Measurements from ENCODE around the gene ATP1A2. TPM values are rescaled to one million over a fixed set of nuclear protein-coding genes. Genes with fewer than 3 reads are reported as not detected.

The ATP1A2 gene
- total RNA-seq (2014; rRNA removed; shearing (Covaris generic)), result not detected in 2 replicates

DNA sequence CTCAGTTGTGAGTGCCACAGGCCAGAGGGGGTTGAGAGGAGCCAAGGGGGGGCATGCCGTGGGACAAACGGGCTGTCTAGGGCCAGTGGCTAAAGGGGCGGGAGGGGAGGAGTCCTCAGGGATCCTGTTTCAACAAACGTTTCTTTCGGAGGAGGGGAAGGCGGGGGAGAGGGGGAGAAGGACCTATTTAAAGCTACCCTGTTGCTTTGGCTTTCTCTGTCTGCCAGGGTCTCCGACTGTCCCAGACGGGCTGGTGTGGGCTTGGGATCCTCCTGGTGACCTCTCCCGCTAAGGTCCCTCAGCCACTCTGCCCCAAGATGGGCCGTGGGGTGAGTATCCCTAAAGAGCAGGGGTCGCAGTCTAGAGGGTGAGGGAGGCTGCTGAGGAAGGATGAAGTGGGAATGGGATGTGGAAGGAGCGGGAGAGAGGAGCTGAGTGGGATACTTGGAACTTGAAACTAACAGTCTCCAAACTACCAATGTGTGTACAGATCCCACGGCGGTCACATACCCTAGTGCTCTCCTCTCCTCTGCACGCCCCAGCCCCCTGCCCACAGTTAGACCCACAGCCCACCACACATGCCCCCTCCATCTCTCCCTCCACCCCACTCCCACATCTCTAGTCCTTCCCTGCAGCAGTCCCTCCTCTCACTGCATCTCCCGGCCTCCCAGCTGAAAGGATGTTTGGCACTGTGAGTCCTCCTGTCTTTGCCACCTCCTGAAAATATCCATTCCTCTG lies at the start of gene ATP1A2:
TSS of gene ATP1A2 (plus strand) at position 215 of the 738 bp plus-strand sequence. CDS start at position 318, 103 bp downstream.
- no peak for DNase-seq (ENCODE audit: low read depth)

DNA sequence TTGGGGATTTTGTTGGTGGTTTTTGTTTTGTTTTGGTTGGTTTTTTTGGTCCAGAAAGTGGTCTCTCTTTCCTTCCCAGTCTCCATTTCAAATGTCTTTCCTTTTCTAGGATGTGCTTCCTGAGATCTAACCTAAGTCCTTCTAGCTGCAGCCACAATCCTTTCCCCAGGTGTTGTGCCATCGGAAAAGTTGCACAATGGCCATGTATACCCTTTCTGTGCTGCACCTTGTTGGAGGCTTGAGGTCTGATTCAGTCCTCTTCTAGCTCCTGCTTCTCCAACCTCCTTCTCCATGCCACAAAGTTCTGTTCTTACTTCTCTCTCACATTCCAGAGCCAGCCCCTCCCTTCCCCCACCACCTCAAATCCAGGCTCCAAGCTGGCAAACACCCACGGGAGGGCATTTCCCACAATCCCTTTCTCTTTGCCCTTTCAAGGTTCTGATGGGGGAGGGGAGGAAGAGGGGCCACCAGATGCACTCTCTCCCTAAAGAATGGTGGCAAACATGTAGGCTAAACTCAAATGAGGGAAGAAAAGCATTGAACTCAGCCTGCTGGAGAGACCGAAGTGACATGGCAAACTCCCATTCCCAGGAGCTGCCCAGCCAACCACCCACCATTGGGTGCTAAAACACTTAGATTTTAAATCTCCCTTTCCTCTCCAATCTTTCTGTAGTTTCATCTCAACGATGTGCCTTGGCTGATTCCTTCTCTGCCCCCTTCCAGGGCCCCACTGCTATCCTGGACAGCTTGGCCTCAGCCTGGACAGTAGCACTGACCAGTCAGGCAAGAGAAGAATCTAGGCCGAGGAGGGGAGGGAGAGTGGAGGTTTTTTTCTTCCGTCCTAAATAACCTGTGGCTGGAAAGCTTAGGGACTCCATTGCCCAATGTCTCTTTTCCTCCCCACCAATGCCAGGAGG lies 48.5 kb upstream of the ATP1A2 start:
- no peak for DNase-seq (ENCODE audit: low read depth)

DNA sequence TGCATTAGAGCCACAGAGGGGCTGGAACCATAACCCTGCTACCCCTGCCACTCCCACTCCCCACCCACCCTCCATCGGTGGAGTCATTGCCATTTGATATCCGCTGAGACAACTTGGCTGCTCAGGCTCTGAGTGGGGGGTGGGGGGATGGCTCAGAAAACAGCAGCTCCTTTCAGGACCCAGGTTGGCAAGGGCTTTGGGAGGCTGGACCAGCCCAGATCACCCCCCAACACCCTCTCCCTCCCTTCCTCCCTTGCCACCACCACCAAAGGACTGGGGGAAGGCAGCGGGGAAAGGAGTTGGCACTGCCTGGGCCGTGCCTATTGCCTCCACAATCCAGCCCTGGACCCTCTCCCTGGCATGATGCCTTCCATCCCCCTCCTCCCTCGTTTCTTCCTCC lies 47.3 kb upstream of the ATP1A2 start:
- no peak for DNase-seq (ENCODE audit: low read depth)

DNA sequence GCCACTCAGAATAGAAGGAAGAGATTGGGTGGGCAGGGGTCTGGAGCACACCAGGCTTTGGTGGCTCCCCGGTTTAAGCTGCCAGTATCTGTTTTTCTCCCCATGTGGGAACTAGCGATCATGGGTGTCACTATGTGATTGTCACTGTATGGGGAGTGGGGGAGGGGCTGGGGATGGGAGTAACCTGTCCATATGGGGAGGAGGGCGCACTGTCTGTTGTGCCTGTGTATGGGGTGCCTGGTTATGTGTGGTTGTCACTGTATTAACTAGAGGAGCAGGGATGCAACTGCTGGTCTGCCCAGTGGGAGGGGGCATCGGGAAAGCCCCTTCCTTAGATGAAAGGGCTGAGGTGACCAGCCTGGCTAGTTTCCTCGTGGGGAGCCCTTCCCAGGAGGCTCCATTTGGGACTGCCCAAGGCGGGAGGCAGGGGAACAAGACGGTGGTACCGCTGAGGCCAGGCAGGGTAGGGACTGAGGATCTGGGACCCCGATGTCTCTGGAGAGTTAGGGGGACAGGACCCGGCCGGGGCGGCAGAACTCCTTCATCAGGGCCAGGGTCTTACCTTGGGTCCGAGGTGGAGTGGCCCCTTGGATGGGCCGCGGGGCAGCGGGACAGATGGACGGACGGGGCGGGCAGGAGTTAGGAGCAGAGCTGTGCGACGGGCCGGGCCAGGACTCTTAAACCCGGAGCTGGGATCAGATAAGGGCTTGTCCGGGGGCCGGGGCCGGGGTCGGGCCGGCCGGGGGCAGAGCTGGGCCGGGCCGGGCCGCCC lies 45.9 kb upstream of the ATP1A2 start, which contains the start of gene KCNJ10:
TSS of gene KCNJ10 (minus strand) at position 701 of the 772 bp plus-strand sequence. CDS start 27,628 bp downstream, outside the sequence.
- no peak for DNase-seq (ENCODE audit: low read depth)

DNA sequence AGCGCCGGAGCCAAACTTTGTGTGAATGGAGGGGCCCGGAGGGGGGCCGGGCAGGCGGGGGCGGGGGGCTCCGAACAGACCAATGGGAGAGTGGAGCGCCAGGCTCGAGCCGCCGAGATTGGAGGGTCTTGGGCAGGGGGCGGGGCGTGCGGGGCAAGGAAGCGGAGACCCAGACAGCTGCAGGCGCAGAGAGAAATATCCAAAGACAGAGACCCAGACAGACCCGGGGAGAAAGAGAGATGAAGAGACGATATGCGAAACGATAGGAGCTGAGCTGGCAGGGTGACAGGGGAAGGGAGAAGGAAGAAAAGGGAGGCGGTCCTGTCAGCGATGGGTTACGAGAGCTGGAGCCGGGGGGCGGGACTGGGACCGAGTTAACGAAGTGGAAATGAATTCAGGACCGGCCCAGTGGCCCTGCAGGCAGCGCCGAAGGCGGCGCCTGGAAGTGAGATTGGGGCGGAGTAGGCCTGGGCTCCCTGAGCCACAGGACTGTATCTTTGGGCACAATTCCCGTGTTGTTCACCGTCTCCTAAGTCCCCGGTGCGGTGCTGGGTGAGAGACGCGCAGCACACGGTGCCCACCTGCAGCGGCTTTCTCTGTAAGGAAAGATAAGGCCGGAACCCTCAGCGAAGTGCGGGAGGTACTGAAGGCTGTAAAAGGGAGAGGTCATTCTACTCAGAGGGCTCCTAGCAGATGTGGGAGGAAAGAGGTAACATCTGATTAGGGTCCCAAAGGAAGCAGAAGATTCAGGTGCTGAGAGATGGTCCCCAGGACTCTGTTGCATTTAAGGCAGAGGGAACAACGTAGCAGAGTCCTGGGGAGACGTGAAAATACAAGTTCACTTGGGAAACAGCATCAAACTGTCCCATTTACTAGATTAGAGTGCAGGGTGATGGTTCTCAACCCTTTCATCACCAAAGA lies 45.1 kb upstream of the ATP1A2 start:
- peak; percentile 90 for DNase-seq (ENCODE audit: low read depth)

DNA sequence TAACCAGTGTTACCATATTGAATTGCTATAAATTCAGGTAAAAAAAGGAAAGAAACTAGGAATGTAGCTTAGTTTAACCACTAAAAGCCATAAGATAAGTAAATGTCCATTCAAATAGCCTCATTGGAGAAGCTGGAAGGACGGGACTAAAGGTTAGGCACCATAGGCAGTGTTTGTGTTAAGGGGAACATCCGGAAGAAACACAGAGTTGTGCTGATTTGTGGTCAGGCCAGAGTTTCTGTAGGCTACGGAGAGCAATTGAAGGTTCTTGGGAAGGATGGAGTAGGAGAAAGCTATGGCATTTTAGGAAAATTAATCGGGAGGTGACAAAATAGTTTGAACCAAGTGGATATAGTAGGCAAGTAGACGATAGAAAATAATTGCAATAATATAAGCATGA lies 44.3 kb upstream of the ATP1A2 start:
- no peak for DNase-seq (ENCODE audit: low read depth)

DNA sequence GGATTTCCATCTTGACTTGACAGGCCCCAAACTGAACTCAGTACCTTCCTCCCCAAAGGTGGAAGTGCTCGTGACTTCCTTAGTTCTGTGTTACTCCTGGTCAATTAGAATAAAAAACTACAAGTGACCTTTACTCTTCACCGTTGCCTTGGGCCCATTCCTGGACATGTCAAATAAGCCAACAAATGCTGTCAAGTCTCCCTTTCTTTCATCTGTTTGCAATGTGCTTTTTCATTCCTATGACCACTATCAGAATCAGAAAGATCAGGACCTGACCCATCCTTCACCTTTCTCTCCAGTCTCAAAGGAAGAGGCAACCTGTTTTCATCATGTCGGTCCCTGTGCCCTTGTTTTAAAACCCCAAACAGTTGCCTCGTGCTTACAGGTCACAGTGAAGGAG lies 40.7 kb upstream of the ATP1A2 start:
- DNase-seq (ENCODE audit: low read depth), result no peak

DNA sequence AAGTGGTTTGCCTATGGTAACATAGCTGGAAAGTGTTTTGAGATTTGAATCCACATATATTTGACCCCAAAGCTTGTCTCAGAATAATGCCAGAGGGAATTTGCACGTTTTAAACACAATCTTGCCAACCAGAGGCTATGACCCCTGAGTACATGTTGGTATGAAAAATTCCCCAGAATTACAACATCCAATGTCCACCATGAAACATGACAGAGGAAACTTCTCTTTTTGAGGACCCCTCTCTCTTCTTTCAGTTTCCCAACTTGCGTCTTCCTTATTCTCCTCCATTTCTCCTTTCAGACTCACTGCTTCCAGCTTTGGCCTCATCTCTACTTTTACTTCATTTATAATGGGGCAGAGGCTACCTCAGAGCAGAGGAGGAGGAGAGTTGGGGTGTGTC lies 39.7 kb upstream of the ATP1A2 start:
- no peak for DNase-seq (ENCODE audit: low read depth)

DNA sequence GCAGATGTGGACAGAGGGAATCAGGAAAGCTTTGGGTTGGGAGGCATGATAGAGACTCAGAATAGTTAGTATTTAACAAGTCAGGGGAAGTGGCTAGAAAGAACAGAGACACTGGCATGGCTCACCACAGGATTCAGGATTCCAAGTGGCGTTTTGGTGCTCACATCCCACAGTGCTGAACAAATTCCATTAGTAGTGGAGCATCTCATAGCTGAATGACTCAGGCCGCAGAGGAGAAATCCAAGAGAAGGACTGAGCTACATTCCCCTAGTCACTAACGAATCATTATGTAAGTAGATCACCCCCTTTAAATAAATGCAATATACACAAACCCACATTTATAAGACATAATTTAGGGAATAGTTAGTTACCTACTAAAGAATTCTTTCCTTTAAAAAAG lies 39.3 kb upstream of the ATP1A2 start:
- DNase-seq (ENCODE audit: low read depth), result no peak

DNA sequence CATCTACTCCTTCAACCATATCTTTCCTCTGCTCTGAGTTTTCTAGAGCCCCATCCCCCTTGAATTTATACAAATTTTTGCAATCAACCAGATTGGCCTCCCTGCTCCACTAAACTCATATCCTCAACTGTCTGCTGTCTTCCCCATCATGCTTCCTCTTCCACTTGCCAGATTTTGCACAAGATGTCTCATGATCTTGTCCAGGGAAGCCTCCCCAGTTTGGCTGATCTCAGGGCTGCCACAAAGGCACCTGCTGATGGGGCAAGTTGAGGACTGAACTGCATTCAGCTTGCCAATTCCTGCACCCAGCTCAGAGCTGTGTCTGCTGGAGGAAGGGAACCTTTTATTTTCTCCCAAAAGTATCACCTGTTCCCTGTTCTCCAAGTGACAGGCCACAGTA lies 38.1 kb upstream of the ATP1A2 start:
- no peak for DNase-seq (ENCODE audit: low read depth)

DNA sequence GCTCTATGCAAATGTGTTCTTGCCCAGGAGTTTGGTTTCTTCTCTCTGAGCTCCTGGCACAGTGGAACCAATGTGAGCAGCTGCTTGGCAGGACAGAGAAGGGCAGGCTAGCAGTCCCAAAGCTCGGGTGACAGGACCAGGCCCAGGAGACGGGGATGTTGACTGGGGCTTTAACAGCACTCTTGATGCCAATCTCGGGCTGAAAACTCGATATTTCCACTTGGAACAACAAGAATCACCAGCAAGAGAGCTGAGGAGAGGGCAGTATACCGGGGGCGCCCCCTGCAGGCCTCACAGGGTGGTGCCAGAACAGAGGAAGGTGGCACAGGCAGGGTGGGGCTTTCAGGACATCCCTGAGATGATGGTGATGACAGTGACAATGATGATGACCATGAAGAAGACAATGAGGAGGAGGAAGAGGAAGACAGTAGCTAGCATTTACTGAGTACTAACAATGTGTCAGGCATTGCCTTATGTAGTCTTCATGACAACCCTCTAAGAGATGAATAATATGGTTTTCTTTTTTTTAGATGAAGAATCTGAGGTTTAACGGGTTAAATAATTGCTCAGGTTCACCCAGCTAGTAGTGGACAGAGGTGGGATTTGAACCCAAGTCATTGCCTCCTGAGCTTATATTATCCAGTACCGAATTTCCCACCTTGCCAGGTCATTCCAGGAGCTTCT lies 36.9 kb upstream of the ATP1A2 start:
- peak; percentile 46 for DNase-seq (ENCODE audit: low read depth)

DNA sequence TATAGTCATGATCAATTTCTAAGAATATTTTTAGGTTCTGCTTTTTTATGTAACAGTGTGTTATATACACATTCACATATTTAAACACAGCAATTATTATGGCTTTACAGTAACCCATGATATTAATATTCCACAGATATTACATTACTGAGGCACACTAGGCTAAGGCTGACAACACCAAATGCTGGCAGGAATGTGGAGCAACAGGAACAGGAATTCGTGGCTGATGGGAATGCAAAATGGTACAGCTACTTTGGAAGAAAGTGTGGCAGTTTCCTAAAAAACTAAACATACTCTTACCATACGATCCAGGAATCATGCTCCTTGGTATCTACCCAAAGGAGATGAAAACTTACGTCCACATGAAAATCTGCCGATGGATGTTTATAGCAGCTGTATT lies 36.1 kb upstream of the ATP1A2 start:
- no peak for DNase-seq (ENCODE audit: low read depth)

DNA sequence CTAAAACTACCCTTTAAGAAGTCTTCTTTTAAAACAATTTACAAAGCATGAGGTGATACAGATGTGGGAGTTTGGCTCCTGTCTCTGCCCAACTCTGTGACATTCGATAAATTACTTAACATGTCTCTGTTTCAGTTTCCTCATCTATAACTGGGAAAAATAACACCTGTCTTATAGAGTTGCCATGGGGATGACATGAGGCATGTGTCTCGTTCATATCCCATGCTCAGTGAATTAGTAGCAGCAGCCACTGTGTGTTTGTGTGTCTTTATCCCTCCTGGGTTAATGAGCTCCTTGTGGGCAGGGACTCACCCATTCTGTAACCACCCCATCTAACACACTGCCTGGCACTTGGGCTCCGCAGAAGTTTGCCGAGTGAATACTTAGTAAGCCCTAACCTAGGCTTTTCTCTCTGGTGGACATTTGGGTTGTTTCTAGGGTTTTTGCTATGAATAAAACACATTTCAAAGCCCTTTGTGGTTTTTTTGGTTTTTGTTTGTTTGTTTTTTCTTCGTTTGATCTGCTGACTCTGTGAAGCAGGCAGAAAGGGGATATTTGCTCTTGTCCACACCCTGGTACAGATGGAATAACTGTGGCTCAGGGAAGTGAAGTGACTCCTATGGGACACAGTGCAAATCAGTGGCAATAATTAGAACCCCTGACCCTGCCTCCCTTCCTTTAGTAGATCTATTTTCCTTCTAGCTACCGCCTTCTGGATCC lies 35.0 kb upstream of the ATP1A2 start:
- DNase-seq (ENCODE audit: low read depth), result no peak

DNA sequence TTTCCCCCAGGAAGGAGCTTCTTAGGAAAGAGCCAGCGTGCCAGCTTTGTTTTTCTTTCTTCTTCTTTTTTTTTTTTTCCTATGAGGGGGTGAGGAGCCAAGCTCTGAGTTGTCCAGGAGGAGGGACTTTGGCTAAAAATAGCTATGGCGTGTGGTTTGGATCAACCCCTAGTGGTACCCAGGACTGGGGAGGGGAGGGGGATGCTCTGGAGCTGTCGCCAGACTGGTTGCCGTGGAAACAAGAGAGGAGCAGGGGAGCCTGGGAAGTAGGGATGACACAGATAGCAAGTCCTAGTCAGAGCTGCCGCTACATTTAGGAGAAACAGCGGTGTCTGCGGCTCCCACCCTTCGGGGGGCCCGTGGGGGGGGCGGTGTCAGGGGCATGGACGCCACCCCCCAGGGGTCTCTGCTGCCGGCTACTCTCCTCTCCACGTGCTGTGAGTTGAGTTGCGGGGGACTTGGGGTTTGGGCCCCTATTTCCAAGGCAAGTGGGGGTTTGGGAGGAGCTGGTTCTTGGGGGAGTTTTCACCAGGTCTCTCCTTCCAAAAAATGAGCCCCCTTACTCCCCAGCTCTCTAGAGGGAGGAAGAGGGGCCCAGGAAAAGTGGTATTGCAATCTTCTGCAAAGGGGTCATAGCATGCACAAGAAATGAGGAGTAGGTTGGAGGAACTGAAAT lies 34.2 kb upstream of the ATP1A2 start, which contains the start of gene KCNJ9:
TSS of gene KCNJ9 (plus strand) at position 278 of the 676 bp plus-strand sequence. CDS start 2,493 bp downstream, outside the sequence.
- DNase-seq (ENCODE audit: low read depth), result no peak

DNA sequence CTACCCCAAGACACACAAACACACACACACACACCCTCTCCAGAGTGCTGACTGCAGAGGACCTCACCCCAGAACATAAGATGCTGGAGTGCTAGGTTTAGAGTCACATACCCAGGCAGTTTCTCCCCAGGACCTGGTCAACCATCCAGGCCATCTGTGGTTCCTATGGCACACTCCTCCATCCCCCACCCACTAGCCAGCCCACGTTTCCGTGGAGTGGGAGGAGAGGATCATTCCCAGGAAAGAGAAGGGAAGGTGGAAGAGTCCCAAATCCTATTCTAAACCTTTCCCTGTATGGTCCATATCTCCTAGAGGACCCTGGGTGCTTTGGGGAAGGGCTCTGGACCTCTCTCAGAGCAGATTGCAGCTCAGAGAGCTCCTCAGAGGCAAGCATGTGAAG lies 33.1 kb upstream of the ATP1A2 start:
- DNase-seq (ENCODE audit: low read depth), result no peak

DNA sequence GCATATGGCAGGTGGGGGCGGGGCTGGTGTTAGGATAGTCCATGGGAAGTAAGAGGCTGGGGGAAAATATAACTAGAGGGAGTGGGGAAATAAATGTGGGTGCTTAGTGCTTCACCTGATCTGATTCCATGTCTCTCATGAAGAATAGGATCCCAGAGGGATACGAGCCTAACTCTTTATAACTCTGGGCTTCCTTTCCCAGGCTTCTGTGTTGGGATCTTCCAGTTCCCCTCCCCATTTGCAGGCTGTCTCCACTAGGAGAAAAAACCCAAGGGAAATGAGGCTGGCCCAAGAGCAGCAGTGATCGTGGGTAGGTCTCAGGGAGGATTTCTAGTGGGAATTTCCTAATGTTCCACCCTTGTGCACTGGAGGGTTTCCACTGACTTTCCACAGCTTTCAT lies 32.6 kb upstream of the ATP1A2 start:
- DNase-seq (ENCODE audit: low read depth), result no peak

DNA sequence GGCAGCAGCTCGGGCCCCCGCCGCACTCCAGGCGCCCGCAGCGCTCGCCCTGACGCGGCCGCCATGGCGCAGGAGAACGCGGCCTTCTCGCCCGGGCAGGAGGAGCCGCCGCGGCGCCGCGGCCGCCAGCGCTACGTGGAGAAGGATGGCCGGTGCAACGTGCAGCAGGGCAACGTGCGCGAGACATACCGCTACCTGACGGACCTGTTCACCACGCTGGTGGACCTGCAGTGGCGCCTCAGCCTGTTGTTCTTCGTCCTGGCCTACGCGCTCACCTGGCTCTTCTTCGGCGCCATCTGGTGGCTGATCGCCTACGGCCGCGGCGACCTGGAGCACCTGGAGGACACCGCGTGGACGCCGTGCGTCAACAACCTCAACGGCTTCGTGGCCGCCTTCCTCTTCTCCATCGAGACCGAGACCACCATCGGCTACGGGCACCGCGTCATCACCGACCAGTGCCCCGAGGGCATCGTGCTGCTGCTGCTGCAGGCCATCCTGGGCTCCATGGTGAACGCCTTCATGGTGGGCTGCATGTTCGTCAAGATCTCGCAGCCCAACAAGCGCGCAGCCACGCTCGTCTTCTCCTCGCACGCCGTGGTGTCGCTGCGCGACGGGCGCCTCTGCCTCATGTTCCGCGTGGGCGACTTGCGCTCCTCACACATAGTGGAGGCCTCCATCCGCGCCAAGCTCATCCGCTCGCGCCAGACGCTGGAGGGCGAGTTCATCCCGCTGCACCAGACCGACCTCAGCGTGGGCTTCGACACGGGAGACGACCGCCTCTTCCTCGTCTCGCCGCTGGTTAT lies 31.4 kb upstream of the ATP1A2 start:
- DNase-seq (ENCODE audit: low read depth), result peak; percentile 65

DNA sequence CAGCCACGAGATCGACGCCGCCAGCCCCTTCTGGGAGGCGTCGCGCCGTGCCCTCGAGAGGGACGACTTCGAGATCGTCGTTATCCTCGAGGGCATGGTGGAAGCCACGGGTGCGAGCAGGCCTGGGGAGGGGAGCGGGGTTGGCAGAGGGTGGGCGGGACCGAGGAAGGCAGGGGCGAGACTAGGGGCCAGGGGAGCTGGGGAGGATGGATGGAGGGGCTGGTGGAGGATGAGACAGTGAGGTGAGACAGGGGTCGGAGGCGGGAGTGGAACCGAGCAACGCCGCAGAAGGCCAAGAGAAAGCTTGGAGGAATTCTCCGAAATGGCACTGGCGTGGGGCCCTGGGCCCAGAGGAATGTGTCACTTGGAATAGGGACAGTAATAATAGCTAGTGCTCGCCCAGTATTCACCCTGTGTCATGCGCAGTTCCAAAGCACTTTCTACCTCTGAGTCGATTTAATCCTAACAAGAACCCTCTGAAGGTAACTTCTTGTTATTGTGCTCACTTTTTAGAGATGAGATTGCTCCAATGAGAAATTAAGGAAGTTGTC lies 30.7 kb upstream of the ATP1A2 start:
- DNase-seq (ENCODE audit: low read depth), result no peak
